Limb (tissue), 2 donors: ENCODE results near the gene CORO2B.

ENCODE experiments used
- DNase-seq, 2 donors: peaks; one replicate each; pipeline ENCODE4 v3.0.0-alpha.2; 2016; ENCODE audit errors: extremely low spot score in 2 of 2

CORO2B gene

DNA sequence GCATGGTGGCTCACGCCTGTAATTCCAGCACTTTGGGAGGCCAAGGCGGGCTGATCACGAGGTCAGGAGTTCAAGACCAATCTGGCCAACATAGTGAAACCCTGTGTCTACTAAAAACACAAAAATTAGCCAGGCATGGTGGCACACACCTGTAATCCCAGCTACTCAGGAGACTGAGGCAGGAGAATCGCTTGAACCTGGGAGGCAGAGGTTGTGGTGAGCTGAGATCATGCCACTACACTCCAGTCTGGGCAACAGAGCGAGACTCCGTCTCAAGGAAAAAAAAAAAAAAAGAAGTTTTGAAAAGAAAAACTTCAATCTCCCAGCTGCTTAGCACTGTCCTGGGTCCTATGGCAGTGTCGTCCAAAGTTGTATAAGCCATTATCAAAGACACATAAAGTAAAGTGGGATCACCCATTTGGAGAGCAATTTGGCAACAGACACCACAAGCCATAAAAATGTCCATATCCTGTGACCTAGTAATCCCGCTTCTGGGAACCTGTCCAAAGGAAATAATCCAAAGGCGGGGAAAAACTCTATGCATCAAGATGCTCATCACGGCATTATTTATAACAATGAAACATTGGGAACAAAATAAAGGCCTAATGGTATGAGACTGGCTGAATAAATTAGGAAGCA is 26.2 kb downstream of the CORO2B start:
- peak in 1 of 2 donors; percentile 44 for DNase-seq

DNA sequence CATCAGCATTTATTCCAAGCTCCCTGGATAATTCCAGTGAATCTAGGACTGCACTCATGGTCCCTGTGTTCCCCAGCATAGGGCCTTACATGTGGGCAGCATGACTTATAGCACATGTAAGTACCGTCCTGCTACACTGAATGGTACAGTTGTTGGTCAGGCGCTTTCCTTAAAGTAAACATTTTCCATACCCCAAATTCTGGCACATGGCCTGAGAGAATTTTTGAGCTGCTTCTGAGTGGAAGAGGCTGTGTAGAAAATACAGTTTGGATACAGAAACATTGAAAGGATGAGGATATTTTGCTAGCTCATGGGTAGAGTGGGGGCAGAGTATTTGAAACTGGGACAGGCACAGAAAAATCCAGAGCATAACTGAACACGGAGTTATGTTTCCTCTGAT is 27.6 kb downstream of the CORO2B start:
- no peak for DNase-seq

DNA sequence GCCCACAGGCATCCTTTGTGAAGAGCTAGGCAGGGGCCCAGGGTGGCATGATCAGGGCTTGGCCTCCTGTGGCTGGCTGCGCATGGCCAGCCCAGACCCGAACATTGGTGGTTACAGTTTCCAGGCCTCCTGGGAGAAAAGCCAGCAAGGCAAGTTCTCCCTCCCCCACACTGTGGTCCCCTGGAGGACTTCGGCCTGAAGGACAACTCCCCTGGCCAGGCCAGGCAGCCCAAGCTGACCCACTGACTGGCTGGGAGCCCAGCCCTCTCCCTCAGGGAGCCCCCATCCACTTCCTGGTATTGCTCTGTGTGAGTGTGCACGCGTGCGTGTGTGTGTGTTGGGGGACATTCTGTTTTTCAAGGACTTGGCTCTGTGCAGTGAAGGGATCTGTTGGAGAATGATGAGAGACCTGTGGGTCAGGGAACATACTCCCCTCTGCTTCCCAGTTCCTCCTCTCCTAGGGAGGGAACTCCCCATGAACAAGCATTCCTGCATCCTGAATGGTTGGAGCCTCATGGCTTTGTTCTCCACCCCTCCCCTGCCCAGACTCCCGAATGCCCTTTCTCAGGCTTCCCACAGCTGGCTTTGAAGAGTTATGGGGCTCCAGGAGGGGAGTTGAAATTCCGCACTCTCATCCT is 29.5 kb downstream of the CORO2B start:
- peak in 1 of 2 donors; percentile 64 for DNase-seq

DNA sequence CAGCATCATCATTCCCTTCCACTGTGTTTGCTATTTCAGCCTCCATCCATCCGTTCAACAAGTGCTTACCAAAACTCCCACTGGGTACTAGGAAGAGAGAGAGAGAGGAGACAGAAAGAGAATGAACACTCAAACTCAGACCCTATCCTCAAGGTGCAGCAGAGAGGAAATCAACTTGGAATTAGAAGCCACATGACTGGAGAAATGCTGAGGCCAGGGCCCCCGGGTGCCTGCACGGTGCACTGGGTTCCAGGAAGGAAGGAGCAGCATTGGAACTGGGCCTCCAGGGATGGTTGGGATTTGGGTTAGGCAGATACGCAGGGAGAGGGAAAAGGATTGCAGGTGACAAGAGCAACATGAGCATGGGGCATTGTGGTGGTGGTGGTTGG is 30.0 kb downstream of the CORO2B start:
- no peak for DNase-seq

DNA sequence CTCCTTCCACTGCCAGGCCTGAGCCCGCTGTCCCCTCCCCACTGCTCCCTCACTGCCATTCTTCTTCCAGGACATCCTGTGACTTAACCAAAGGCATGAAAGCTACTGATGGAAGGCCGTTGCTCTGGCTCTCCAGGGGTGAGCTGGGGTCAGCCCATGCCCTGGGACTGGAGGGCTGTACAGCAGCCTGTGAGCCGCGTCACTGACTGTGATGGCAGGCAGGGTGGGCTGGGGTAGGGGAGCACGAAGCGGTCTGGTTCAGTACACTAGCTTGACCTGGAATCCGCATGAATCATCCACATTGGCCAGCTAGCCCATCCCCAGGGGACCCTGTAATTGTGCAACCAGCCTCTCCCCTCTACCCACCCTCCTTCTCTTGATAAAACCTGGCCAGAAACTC is 30.8 kb downstream of the CORO2B start:
- no peak for DNase-seq

DNA sequence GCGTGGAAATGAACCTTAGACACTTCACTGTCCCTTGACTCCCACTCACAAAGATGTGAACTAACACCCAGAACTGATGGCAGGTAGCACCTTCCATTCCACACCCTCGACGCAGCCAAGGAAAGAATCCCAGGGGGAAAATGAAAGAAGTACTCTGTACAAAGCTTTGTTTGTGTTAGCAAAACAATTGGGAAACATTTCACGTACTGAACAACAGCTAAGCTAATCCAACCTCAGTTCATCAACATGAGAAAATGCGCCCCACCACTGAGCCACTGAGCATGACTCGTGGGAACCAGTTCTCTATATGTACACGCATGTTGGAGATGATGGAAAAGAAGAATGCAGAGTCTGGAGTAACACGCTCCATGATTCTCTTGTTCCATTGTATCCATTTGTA is 32.0 kb downstream of the CORO2B start:
- DNase-seq = no peak

DNA sequence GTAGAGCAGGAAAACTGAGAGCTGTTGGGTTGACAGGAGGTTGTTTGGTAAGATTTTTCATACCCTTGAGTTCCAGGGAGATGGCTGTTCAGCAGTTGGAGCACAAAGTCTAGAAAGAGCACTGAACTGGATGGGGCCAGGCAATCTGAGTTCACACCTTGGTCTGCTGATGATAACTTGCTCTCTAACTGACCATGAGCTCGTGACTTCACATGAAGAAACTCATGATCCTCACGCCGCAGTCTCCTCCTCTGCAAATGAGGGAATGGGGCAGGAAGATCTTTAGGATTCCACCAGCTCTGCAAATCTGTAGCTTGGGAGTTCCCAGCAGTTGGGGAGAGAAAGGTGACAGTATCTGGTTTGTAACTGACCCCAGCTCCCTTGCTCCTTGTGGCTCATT is 33.7 kb downstream of the CORO2B start:
- no peak for DNase-seq

DNA sequence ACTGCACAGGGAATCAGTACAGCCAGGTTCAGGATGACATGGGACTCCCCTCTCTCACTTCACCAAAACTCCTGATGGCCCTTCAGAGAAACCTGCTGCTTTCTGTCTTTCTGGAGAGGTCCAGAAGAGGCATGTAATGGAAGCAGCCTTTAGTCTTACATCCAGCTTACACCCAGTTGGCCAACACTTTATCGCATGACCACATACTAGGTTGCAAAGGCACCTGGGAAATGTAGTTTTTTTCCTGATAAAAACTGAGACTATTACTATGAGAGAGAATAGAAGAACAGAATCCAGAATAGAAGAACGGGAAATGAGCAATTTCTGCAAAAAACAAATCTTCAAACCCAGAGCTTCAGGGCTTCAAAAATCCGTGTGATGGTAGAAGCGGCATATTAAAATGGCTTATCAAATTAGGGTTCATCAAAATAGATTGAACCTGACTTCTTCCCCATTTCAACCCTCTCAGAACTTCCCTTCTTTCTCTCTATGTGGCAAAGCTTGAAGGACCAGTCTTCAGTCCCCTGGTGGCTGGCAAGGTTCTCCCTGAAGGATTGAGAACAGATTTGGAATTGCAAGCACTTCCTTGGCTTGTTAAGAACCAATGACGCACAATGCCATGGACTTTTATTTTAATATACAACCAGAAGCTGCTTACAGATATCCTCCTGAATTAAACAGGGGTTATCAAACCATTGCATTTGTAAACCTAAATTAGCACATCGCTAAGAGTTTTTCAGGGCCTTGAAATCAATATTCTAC is 34.4 kb downstream of the CORO2B start:
- no peak for DNase-seq

DNA sequence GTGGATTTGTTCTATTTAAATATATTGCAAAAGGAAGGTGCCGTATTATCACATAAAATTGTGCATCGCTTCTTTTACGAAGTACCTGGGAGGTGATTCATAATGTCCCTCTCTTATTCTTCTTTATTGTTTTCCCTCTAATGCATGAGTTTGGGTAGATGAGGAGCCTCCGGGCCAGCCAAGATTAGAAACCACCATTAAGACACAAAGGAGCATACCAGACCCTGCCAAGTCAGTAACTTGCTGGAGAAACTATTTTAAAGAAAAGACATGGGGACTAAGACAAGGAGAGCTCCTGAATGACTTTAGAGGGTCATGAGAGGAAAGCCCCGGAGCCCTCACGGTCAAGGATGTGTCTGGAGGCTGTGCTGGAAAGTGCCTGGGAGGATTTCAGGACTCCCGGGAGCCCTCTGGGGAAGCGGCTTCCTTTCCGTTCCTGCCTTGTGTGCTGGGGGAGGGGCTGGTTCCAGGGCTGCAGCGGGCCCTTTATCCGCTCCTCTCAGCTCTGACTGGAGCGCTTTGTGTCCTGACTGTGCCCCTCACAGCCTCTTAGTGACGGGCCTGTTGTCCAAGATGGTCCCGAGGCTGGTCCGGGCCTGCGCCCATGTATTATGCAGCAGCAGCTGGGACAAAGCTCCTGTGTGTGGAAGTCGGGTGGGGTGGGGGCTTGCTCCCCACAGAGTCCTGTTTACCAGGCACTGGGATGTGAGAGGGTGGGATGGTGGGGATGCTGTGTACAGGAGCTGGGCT is 35.7 kb downstream of the CORO2B start:
- peak in 1 of 2 donors; percentile 74 for DNase-seq

DNA sequence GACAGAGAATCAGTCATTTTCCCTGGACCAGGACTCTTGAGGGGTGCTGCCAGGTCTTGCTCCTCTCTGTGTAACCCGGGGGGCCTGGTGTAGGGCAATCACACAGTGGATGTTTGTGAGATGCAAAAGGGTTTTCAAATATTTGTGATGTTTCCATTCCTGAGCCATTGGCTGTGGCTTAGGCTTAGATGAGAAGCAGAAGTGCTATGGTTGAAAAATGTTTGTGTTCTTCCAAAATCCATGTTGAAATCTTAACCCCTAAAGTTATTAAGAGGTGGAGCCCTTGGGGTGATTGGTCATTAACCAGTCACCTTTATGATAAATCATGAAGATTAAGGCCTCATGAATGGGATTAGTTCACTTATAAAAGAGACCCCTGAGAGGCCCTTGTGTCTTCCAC is 36.5 kb downstream of the CORO2B start:
- no peak for DNase-seq

DNA sequence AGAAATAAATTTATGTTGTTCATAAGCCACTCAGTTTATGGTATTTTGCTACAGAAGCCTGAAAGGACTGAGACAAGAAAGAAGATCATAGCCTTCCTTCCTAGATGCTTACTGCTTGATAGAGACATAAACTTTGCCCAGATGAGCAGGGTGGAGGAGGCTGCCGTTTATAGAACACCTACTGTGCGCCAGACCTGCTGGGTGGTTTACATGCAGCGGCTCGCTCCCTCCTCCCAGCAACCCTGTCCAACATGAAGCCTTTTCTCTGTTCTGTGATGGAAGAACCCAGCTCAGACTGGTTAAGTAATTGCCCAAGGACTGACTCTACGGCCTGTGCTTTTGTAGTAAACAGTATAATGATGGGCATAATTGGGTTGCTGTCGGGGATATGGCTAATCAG is 37.0 kb downstream of the CORO2B start:
- no peak for DNase-seq

DNA sequence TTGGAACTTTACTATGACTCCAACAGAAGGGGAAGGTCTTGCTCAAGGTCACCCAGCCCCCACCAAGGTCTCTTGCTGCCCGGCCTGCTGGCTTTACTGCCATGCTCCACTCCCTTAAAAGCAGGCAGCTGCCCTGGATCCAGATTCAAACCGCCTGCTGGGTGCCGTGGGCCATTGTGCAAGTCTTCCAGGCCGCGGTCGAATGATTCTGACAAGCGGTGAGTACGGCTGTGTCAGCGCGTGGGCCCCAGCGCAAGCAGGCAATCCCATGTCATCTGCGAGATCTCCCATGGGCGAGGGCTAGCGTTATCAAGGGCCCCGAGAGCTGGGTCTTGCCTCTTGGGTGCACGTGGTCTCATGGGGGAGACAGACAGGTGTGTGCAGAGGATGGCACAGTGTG is 37.6 kb downstream of the CORO2B start:
- DNase-seq = no peak

DNA sequence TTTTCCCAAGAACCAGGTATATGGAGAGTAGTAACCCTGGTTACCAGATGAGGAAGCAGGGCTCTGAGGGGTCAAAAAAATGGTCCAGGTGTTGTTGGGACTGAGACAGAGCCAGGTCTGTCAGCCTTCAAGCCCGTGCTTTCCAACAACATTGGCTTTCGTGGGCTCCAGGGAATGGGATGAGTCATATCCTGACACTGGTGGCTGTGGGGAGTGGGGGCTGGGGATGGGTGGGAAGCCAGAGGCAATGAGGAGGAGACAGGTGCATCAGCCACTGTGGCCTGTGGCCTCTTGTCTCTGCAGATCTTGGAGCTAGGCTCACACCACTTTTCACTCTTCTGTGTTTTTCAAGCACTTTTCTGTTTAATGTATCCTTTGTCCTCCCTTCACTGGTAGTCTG is 38.2 kb downstream of the CORO2B start:
- no peak for DNase-seq

DNA sequence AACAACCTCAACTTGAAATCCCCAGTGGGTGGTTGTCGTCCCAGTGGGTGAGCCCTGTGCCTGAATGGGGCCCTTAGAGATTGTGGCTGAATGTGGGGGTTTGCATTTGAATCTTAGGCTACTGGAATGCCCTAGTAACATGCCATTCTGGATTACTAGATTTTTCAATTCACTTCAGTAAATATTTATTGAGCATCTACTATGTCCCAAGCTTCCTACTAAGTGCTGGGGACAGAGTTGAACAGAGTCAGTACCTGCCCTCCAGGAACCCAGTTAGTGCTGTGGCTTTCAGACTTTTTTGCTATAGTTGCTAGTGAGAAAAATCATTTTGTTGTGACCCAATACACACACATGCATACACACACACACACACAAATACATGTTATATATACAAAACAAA is 39.0 kb downstream of the CORO2B start:
- DNase-seq = no peak

DNA sequence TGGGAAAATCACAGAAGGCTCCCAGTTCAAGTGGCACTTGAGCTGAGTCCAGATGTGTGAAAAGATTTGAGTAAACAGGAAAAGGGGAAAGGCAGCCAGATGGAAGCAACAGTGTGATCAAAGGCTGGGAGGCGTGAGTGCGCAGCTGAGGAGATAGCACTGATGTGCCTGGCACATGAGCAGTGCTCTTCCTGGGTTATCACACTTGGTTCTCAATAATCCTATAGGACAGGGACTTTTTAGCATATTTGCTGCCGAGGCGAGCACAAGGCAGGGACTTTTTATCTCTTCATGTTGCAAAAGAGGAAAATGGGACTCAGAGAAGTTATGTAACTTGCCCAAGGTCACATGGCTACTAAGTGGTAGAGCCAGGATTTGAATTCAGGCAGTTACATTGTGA is 39.6 kb downstream of the CORO2B start:
- no peak for DNase-seq

DNA sequence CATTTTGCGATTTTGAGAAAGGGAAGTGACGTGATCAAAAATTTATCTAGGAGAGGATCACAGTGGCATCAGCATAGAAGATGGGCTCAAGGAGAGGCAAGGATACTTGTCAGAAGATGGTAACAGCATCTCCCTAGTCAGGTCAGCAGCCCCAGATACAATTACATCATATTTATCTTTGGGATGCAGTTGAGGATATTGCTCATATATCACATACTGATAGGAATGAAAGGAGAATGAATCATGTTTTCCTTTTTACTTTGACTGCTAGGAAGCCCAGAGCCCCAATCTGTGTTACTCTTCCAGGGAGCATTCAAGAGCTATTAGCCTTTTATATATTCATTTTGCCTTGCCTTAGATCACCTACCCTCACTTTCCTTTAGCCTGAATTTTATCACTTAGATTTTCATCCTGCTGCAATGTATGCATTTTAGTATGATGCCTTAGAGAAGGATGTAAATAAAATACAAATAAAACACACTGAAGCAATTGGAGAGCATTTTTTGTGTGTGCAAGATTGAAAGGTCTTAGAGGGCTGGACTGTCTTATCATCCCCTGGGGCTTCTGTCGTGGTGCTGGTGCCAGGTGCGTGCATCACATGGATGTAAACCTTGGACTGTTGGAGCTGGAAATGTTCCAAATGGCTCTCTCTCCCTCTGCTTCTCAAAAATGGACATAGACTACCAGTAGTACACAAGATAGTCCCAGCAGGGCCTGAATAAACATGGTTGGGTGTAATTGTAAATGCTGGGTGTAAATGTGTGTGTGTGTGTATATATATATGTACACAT is 40.3 kb downstream of the CORO2B start:
- no peak for DNase-seq

DNA sequence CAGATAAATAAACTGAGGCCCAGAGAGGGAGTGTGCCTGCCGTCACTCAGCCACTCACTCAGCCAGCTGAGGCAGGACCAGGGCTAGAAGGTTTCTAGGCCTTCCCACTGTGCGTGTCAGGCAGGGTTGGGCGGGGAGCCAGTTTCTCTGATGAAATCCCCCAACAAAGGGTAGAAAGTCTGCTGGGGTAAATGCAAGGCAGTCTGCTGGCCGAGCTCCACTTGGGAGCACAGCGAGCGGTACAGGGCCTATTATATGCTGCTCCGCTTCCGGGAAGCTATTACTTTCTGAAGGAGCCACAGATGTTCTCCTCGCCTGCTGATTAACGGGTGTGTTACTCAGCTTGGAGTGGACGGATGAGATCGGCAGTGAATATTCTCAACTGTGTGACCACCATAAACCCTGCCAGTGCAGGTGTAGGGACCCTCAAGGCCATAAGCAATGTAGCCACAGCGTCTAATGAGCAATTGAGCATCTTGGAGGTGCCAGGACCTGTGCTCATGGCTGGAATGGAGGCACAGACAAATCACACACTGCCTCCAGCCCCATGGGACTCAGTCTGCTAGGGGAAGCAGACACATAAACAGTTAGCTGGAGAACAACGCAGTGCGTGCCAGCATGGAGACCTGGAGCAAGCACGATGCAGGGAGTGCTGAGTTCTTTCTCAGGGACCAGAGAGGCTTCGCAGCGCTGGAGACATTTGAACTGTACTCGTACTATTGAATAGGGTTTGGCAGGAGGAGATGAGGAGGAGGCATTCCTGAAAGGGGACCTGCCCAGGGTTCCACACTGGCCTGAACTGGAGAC is 42.1 kb downstream of the CORO2B start:
- peak; percentile 82 to 83 for DNase-seq

DNA sequence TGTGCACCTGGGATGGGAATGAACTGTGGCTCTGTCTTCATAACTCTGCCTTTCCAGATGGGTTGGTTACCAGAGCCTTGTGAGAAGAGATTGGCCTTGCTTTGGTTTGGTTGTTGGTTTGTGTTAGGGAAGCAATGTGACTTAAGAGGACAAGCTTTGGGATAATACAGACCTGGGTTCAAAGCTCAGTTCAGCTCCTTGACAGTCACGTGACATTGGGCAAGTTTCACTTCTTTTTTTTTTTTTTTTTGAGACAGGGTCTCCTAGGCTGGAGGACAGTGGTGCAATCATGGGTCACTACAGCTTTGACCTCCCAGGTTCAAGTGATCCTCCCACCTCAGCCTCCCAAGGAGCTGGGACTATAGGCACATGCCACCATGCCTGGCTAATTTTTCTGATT is 42.7 kb downstream of the CORO2B start:
- DNase-seq = no peak

DNA sequence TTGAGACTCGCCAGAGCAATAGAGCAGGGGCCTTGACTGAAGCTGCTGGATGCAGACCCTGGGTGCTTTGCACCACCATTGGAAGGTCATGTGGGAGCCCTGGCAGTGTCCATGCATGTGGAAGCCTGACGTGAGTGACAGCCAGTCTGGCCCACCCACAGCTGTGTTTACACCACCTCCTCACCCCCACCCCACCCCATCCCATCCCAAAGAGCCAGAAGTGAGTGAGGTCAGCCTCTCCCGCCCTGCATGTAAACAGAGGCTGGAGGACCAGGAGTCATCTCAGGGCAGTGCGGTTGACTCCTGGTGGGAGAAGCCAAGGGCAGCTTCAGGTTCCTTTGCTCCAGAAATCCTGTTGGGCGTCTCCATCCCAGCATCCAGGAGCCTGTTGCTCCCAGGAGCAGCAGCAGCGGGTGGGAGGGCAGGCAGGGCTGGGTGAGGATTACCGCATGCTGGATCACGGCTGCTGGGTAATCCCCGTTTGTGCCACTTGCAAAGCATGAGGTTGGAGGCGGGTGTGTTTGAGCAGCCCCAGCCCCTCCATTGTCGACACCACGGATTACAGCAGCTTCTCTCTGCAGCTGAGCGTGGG is 44.6 kb downstream of the CORO2B start:
- no peak for DNase-seq

DNA sequence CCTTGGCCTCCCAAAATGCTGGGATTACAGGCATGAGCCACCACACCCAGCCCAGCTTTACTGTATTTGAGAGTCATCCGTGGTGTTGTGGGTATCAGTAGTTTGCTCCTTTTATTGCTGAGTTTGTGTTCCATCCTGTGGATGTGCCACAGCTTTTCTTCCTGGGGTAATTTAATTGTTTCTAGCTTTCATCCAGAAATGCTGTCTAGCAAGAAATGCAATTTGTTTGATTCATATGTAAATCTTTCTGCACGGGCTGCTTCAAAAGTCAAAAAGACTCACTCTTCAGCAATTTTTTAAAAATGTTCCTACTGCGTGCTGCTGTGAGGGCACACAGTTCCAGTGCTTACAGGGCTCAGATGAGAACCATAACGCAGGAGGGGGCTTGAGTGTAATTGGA is 47.1 kb downstream of the CORO2B start:
- DNase-seq = no peak
